Epithelial cell of proximal tubule (primary cell): ENCODE results near the gene PDX1. TPM values are rescaled to one million over a fixed set of nuclear protein-coding genes. Genes with fewer than 3 reads are reported as not detected.

ENCODE experiments used
- DNase-seq: peaks from one replicate; pipeline ENCODE4 v3.0.0-alpha.2; 2011; ENCODE audit warnings: low read depth
- H3K4me3 ChIP-seq: 2 replicates; pipeline ENCODE4 v1.5.1; 2011; ENCODE audit warnings: low read depth, mild to moderate bottlenecking, low read length
- total RNA-seq: library from RNA; depleted of rRNA; stranded (reverse); fragments of >200 nt; gene quantifications from 2 replicates; pipeline ENCODE4 v1.2.3, GENCODE V29; 2015
- TF ChIP-seq, protein P1 (sequence below): conservative IDR thresholded peaks from 2 replicates; pipeline ENCODE4 v1.5.1; 2012; ENCODE audit warnings: low read depth, mild to moderate bottlenecking, low read length

The PDX1 gene
- total RNA-seq, 1 donor from 2014 or later: not detected

DNA sequence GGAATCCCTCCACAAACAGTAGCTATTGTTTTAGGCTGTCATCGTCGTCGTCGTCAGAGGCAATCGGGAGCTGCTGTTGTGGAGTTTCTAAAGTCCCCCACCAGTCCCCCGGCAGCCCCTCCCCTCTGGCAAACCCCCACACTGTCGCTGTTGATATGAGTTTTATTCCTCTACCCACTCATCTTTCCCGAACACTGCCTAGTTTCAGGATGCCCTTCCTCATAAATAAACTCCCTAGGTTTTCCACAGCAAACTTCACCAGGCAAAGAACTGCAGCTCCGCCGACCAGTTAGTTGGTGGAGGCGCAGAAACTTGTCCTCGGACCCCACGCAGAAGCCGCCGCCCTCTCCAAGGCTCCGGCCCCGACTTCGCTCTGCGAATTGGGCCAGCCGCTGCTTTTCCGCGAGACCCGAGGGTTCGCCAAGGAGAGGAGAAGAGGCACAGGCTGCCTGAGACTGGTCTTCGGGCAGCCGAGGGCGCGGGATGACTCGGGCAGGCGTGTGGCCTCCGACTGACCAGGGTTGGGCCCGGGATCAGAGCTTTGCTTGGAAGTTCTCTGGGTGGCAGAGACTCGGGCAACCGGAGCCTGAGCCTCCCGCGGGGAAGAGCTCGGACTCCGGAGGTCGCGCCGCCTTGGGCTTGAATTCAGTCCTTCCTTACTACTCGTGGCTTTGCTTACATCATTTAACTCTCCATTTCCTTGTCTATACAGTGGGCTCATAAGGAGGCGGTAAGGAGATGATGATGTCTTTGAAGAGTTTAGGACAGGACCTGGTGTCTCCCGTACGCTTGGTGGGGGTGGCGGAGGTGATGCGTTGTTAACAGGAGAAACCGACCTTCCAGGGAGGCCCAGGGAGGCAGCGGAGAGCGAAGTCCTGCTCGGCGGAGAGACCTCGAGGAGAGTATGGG lies 7.9 kb downstream of the PDX1 start:
- TF ChIP-seq, protein P1, sequence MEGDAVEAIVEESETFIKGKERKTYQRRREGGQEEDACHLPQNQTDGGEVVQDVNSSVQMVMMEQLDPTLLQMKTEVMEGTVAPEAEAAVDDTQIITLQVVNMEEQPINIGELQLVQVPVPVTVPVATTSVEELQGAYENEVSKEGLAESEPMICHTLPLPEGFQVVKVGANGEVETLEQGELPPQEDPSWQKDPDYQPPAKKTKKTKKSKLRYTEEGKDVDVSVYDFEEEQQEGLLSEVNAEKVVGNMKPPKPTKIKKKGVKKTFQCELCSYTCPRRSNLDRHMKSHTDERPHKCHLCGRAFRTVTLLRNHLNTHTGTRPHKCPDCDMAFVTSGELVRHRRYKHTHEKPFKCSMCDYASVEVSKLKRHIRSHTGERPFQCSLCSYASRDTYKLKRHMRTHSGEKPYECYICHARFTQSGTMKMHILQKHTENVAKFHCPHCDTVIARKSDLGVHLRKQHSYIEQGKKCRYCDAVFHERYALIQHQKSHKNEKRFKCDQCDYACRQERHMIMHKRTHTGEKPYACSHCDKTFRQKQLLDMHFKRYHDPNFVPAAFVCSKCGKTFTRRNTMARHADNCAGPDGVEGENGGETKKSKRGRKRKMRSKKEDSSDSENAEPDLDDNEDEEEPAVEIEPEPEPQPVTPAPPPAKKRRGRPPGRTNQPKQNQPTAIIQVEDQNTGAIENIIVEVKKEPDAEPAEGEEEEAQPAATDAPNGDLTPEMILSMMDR: no peak
- H3K4me3 ChIP-seq: no peak overlapping the region
- DNase-seq: no peak

DNA sequence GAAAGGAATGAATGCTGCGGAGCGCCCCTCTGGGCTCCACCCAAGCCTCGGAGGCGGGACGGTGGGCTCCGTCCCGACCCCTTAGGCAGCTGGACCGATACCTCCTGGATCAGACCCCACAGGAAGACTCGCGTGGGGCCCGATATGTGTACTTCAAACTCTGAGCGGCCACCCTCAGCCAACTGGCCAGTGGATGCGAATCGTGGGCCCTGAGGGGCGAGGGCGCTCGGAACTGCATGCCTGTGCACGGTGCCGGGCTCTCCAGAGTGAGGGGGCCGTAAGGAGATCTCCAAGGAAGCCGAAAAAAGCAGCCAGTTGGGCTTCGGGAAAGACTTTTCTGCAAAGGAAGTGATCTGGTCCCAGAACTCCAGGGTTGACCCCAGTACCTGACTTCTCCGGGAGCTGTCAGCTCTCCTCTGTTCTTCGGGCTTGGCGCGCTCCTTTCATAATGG lies 8.6 kb downstream of the PDX1 start:
- DNase-seq: no peak
- no peak overlapping the region for H3K4me3 ChIP-seq
- TF ChIP-seq, protein P1: no peak

DNA sequence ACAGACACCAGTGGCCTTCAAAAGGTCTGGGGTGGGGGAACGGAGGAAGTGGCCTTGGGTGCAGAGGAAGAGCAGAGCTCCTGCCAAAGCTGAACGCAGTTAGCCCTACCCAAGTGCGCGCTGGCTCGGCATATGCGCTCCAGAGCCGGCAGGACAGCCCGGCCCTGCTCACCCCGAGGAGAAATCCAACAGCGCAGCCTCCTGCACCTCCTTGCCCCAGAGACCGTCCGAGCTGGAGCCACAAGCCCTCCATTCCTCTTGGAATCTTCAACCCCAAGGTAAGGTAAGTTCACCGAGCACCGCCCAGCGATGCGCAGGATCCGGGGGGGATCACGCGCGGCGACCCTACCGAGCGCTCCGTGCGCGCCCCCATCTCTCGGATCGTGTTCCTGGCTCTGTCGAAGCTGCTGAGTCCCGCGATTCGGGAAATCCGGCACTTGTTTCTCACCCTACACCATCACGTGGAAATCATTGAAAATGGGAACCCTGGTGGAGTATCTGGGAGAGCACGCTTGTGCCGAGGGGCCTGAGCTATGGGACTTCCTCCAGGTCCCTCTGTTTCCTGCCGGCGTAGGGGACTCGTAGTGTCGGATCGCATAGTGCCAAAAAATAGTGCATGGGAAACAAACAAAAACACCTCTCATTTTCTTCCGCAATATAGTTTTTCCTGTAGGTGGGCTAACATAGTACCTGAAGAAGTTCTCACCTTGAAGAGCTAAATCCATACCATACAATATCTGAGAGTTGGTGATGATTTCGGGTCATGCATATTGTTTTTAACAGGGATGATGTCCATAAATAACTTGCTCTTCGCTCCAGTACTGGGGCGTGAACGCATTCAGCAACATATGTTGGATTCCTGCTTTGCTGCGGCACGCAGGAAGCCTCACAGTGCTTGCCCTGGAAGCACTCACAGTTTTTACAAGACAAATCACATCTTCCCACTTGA lies 9.3 kb downstream of the PDX1 start:
- H3K4me3 ChIP-seq: no peak overlapping the region
- DNase-seq: no peak
- TF ChIP-seq, protein P1: no peak

DNA sequence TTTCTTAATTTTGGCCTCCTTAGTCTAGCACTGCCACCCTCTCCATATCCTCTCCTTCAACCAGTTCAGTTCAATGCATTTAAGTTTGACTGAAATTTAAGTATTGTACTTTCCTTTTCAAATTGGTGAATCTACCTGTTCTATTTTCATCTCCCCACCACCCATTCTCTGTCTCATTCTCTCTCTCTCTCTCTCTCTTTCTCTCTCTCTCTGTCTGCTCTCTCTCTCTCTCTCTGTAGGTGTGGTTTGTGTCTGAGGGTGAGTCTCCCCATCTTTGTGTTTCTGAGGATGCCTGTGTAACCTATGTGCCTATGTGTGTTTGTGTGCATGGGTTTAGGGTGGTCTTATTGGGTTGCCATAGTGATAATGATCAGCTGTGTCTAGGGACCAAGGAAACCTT lies 10.1 kb downstream of the PDX1 start:
- no peak overlapping the region for H3K4me3 ChIP-seq
- no peak for DNase-seq
- TF ChIP-seq, protein P1: no peak

DNA sequence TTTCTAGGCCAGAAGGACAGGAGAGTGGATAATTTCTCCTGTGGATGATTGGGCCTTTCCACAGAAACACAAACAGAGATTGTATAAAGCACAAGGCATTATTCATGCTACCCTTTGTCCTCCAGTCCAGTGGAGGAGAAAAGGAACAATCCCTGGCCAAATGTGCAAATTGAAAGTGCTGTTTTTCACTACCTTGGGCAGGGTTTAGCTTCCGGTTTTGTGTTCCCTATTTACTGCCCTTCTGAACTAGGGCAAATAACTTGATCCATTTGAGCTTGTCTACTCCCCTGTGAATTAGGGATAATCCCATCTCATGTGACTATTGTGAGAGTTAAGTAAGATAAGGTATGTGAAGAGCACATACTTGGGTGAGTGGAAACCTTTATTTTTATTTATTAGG lies 13.3 kb downstream of the PDX1 start:
- H3K4me3 ChIP-seq: no peak overlapping the region
- TF ChIP-seq, protein P1: no peak
- DNase-seq: no peak

DNA sequence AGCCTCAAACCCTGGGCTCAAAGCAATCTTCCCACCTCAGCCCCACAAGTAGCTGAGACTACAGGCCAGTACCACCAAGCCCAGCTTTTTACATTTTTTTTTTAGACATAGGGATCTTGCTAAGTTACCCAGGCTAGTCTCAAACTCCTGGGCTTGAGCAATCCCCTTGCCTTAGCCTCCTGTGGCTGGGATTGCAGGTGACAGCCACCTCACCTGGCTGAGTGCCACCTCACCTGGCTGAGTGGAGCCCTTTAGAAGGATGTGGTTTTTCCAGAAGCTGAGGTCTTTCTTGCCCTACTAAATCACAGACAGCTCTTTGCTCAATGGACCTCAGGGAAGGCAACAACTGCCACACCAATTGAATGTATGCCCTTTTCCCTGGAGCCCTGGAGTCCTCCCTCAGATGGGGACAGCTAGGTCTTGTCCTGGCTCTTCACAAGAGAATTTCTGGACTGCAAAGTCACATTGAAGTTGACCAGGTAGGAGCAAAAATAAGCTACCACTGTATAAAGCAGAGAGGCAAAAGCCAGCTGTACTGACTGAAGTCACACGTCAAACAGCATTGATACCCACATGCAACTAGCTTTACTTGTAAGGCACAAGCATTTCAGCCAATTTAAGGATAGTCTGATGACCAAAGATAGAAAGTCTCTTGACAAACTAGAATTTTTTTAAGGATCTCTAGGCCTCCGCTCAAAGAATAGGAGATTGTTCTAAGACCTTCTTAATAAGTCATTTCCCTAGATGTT lies 14.0 kb downstream of the PDX1 start:
- no peak for DNase-seq
- no peak overlapping the region for H3K4me3 ChIP-seq
- TF ChIP-seq, protein P1: no peak
